ENCODE results near the gene A2M.

The A2M gene

DNA sequence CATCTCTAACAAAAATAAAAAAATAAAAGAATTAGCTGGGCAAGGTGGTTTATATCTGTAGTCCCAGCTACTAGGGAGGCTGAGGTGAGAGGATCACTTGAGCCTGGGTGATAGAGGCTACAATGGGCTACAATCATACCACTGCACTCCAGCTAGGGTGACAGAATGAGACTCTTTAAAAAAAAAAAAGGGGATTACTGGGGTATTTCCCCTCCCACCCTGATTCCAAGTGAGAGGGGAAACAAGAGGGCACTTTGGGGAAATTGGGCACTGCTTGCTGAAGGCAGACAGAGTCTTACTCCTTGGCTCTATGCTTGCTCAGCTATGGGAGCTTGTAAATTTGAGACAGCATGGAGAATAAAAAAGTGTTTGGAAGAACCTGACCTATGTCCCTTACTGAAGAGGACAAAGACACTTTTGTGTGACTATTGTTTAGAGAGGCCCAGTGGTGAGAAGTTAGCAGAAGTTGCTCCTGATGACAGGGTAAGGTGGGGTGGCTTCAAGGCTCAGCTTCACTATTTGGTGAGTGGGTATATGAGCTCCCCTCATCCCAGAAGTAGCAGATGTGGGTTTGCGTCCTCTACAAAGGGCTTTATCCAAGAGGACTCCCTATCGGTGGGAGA lies 82.3 kb downstream of the A2M start:
- DNase-seq, result no peak

DNA sequence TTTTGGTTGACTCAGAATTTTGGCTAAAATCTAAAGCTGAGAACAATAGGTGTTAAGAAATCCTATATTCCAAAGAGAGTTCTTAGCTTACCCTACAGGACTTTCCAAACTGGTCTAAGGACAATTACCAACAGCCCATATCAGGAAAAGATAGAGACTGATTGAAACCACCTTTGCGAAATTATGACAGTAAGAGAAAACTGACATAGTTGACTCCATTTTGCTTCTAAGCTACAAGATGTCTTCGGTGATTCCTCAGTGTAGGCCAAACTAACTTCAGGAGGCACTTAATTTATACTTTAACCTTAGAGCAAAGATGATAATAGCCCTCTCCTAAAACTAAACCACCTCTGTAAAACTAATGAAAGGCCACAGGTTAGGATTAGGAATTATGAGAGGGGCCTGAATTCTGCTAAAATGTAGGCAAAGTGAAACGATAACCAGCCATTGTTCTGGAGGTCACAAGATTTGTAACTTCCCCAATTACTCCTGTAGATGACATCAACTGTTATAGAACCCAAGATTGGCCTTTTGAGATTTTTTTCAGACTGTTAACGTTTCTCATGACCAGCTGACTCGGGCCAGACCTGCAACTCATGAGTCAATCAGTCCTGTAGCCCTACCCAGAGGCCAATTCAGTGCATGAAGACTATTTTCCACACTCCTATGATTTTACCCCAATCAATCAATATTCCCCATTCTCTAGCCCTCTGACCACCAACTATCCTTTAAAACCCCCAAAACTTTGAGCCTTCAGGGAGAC lies 83.3 kb downstream of the A2M start:
- DNase-seq, result no peak

GRCh38 chr12:9030776-9031175 lies 84.9 kb downstream of the A2M start:
- no peak for DNase-seq

- DNase-seq, result no peak
These were observed 88.3 kb downstream of the A2M start for GRCh38 chr12:9027161-9028059.

- DNase-seq, result no peak
These were observed 91.2 kb downstream of the A2M start for GRCh38 chr12:9024512-9024911.

DNA sequence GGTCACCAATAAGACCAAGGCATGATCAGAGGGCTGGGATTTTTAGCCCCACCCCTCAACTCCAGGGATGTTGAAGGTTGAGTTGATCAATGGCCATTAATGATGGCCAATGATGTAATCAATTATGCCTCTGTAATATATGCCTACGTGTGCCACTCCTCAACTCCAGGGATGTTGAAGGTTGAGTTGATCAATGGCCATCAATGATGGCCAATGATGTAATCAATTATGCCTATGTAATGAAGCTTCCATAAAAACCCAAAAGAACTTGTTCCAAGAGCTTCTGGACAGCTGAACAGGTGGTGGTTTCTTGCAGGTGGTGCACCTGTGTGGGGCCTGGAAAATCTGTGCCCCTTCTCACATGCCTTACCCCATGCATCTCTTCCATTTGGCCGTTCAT lies 93.1 kb downstream of the A2M start:
- no peak for DNase-seq

Data from NCI-H69 (cell line).